ENCODE data around the gene BRIP1.

- TF ChIP-seq ARNTL (CRISPR knock-in tag; IDR thresholded peaks at IDR 0.05; ENCODE audit: borderline replicate concordance, low read depth) (no peak), ZFP3 (CRISPR knock-in tag; IDR thresholded peaks at IDR 0.05) (no peak), ZC3H10 (CRISPR knock-in tag; IDR thresholded peaks at IDR 0.05) (no peak), PATZ1 (CRISPR knock-in tag; IDR thresholded peaks at IDR 0.05; ENCODE audit: borderline replicate concordance) (no peak), CREB5 (CRISPR knock-in tag; IDR thresholded peaks at IDR 0.05; ENCODE audit: low read depth) (no peak), CSRNP3 (CRISPR knock-in tag; IDR thresholded peaks at IDR 0.05) (no peak), TOX (CRISPR knock-in tag; IDR thresholded peaks at IDR 0.05; ENCODE audit: borderline replicate concordance) (no peak), GLIS3 (CRISPR knock-in tag; IDR thresholded peaks at IDR 0.05) (no peak), ZNF8 (CRISPR knock-in tag; IDR thresholded peaks at IDR 0.05) (no peak)
These were observed 24.0 kb downstream of the BRIP1 start for GRCh38 chr17:61839300-61839786.

Data from SK-N-SH treated with all-trans-retinoic acid at 6 μM for 48 hours (cell line).